Activated CD4-positive, alpha-beta T cell treated with anti-CD3 and anti-CD28 coated beads for 36 hours (primary cell): ENCODE measurements around the gene TMUB1. TPM values are rescaled to one million over a fixed set of nuclear protein-coding genes. Genes with fewer than 3 reads are reported as not detected.

Experiments
- ATAC-seq: fragments of 200-7000 bp; cut with Tn5 transposase; one replicate; pipeline ENCODE4 v1.10.0; 2021; ENCODE audit warnings: mild to moderate bottlenecking, moderate library complexity
- CTCF ChIA-PET: fragments of 350-600 bp; sonication (Branson Sonifier 250); formaldehyde crosslinking; loops from one replicate; lab custom pipeline; 2021; ENCODE audit warnings: antibody characterized with exemption; lab: Charles Lee
- POLR2A ChIA-PET: fragments of 350-600 bp; sonication (Branson Sonifier 250); formaldehyde crosslinking; loops from one replicate; lab custom pipeline; 2021; ENCODE audit warnings: antibody characterized with exemption, inconsistent platforms; lab: Charles Lee
- DNase-seq: peaks from one replicate; pipeline ENCODE4 v3.0.0-alpha.2; 2020
- H3K27ac Mint-ChIP-seq: one replicate; pipeline ENCODE4 v1.8.0; 2021; ENCODE audit warnings: mixed read lengths
- H3K27me3 Mint-ChIP-seq: one replicate; pipeline ENCODE4 v1.8.0; 2021; ENCODE audit warnings: mixed read lengths
- H3K36me3 Mint-ChIP-seq: one replicate; pipeline ENCODE4 v1.8.0; 2021; ENCODE audit warnings: low read depth, mixed read lengths
- H3K4me1 Mint-ChIP-seq: one replicate; pipeline ENCODE4 v1.8.0; 2021; ENCODE audit warnings: mixed read lengths
- H3K4me3 Mint-ChIP-seq: one replicate; pipeline ENCODE4 v1.8.0; 2021; ENCODE audit warnings: mild to moderate bottlenecking, moderate library complexity, mixed read lengths
- H3K9me3 Mint-ChIP-seq: one replicate; pipeline ENCODE4 v1.8.0; 2021; ENCODE audit warnings: low read depth, mixed read lengths
- intact Hi-C, 2 experiments: fragments of 100-400 bp; cut with DNase I in 1 of 2; cut with micrococcal nuclease in 1 of 2; formaldehyde crosslinking; loops; one replicate each; pipeline versions ENCODE4 v1.14.2 to v1.15.1; 2022 to 2024; cut with DNase I, micrococcal nuclease
- total RNA-seq, 2 experiments: library from RNA; stranded (reverse); gene quantifications; one replicate each; pipeline ENCODE4 v1.2.3, GENCODE V29; 2021

Gene TMUB1
- total RNA-seq, 2 experiments from 2014 or later: 54.0 to 67.7 TPM

DNA sequence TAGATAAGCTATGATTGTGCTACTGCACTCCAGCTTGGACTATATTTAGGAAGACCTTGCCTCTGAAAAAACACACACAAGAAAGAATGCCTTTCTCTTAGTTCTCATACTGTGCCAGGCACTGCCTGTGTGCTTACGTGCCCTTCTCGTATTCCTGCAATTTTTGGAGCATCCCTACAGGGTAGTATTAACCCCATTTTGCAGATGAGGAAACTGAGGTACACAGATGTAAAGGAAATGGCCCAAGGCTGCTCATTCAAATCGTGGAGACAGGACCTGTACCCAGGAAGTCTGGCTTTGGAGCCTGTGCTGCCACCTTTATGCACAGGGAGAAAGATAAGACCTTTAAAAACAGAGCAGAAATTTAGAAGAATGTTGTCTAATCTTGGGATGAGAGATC lies 19.7 kb upstream of the TMUB1 start:
- Mint-ChIP-seq H3K4me3 (no peak overlapping the region), H3K9me3 (no peaks in the 10 kb centered on the region), H3K36me3 (peaks cover 2% of the 10 kb centered on the region), H3K4me1 (no peaks in the 10 kb centered on the region), H3K27me3 (no peaks in the 10 kb centered on the region), H3K27ac (no peak overlapping the region)
- POLR2A ChIA-PET: no interaction called here
- DNase-seq (no peak), ATAC-seq (no peak)
- CTCF ChIA-PET: interaction anchor here (0.6 to 1.9 kb wide), 4 partner anchors 9 to 139 kb away, joined by 3 to 9 read pairs (median 4); partner anchors contain the start of gene FASTK
- intact Hi-C loops: no loop called here

GRCh38 chr7:151101621-151102396 lies 18.5 kb upstream of the TMUB1 start:
- no peaks in the 10 kb centered on the region for H3K9me3 Mint-ChIP-seq
- peaks cover 2% of the 10 kb centered on the region for H3K36me3 Mint-ChIP-seq
- H3K4me3 Mint-ChIP-seq: no peak overlapping the region
- ChIA-PET POLR2A (interaction anchor here (0.6 kb wide), 1 partner anchor 9 kb away, joined by 3 read pairs; no protein-coding TSS in a partner anchor), CTCF (interaction anchor here (0.9 to 1.9 kb wide), 3 partner anchors 10 to 43 kb away, joined by 3 to 9 read pairs (median 4); no protein-coding TSS in a partner anchor)
- no peaks in the 10 kb centered on the region for H3K4me1 Mint-ChIP-seq
- ATAC-seq (no peak), DNase-seq (no peak)
- intact Hi-C loops: no loop called here
- H3K27ac Mint-ChIP-seq: no peak overlapping the region
- no peaks in the 10 kb centered on the region for H3K27me3 Mint-ChIP-seq

DNA sequence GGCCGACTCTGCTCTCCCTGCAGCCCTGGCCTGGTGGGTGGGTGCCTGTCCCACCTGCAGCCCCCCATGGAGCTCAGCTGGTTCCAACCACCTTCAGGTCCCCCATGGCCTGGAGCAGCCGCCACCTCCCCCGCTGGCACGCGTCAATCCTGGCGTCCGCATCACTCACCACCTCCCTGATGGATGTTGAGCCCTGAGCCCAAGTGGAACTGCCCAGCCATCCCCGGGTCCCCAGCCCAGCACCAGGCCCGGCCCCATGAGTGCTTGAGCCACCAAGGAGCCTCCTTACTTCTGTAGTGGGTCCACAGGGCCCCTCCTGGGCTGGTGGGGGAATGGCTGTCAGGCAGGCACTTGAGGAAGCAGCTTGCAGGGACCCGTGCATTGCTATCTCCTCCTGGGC lies 17.6 kb upstream of the TMUB1 start:
- POLR2A ChIA-PET: interaction anchor here (0.6 kb wide), 1 partner anchor 10 kb away, joined by 3 read pairs; no protein-coding TSS in a partner anchor
- intact Hi-C loops: no loop called here
- peaks cover 2% of the 10 kb centered on the region for H3K36me3 Mint-ChIP-seq
- H3K4me1 Mint-ChIP-seq: peaks cover 3% of the 10 kb centered on the region
- CTCF ChIA-PET: interaction anchor here (0.9 to 1.8 kb wide), 3 partner anchors 16 to 44 kb away, joined by 3 to 6 read pairs (median 4); no protein-coding TSS in a partner anchor
- no peak for DNase-seq
- no peak overlapping the region for H3K4me3 Mint-ChIP-seq
- ATAC-seq: no peak
- H3K27me3 Mint-ChIP-seq: no peaks in the 10 kb centered on the region
- no peaks in the 10 kb centered on the region for H3K9me3 Mint-ChIP-seq
- H3K27ac Mint-ChIP-seq: no peak overlapping the region

- H3K4me3 Mint-ChIP-seq: no peak overlapping the region
- POLR2A ChIA-PET: no interaction called here
- no peaks in the 10 kb centered on the region for H3K27me3 Mint-ChIP-seq
- DNase-seq (no peak), ATAC-seq (no peak)
- CTCF ChIA-PET: interaction anchor here (1.8 kb wide), 1 partner anchor 24 kb away, joined by 6 read pairs; no protein-coding TSS in a partner anchor
- H3K27ac Mint-ChIP-seq: no peak overlapping the region
- peaks cover 9% of the 10 kb centered on the region for H3K4me1 Mint-ChIP-seq
- no peaks in the 10 kb centered on the region for H3K9me3 Mint-ChIP-seq
- intact Hi-C loops: loop anchor here in 1 of 2 experiments (5.0 kb wide), 1 partner anchor 322 kb away; no protein-coding TSS in a partner anchor
- peaks cover 2% of the 10 kb centered on the region for H3K36me3 Mint-ChIP-seq
These were observed 16.4 kb upstream of the TMUB1 start for GRCh38 chr7:151099486-151100211.

GRCh38 chr7:151095828-151096475 lies 12.7 kb upstream of the TMUB1 start:
- intact Hi-C loops: loop anchor here (2.0 to 5.0 kb wide), 2 partner anchors 15 to 319 kb away; no protein-coding TSS in a partner anchor
- no peak for DNase-seq
- Mint-ChIP-seq H3K27me3 (no peaks in the 10 kb centered on the region), H3K27ac (no peak overlapping the region), H3K4me3 (no peak overlapping the region), H3K4me1 (peaks cover 9% of the 10 kb centered on the region), H3K36me3 (no peaks in the 10 kb centered on the region), H3K9me3 (no peaks in the 10 kb centered on the region)
- CTCF ChIA-PET: interaction anchor here (0.7 to 1.2 kb wide), 5 partner anchors 8 to 1835 kb away, joined by 3 to 4 read pairs (median 3); no protein-coding TSS in a partner anchor
- ATAC-seq: peak; percentile 49
- POLR2A ChIA-PET: no interaction called here

DNA sequence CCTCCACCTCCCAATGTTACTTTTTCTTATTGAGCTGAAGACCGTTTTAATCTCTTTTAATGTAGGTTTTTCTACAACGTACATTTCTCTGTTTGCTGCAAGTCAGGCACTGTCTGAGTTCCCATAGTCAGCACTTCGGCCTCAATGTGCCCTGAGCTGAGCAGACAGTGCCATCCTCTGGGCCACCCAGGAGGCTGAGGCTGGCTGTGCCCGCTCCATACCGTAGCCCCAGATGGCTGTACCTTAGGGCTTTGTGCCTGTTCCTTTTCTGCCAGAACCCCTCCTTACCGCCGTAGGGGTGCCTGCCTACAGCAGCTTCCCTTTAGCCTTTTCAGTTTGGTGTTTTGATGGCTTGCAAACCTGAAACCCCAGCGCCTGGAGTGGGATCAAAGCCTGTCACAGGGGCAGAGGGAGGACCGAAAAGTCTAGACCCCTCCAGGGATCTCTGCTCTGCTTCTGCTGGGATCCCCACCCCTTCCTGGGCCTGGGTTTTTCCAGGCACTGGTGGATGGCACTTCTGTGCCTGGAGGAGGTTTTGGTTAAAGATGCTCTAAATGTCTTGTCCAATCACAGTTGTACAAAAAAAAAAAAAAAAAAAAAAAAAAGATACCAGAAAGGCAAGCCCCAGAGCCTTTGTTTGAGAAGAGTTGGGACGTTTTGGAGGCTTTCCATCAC lies 12.0 kb upstream of the TMUB1 start:
- Mint-ChIP-seq H3K9me3 (no peaks in the 10 kb centered on the region), H3K36me3 (no peaks in the 10 kb centered on the region), H3K4me3 (no peak overlapping the region), H3K27me3 (no peaks in the 10 kb centered on the region), H3K27ac (no peak overlapping the region), H3K4me1 (peaks cover 9% of the 10 kb centered on the region)
- ChIA-PET POLR2A (no interaction called here), CTCF (interaction anchor here (0.6 to 1.3 kb wide), 5 partner anchors 17 to 197 kb away, joined by 3 to 4 read pairs (median 3); no protein-coding TSS in a partner anchor)
- intact Hi-C loops: loop anchor here (2.0 to 5.0 kb wide), 2 partner anchors 16 to 318 kb away; no protein-coding TSS in a partner anchor
- DNase-seq (no peak), ATAC-seq (peak; percentile 39)

GRCh38 chr7:151094675-151095074 lies 11.4 kb upstream of the TMUB1 start:
- H3K27me3 Mint-ChIP-seq: no peaks in the 10 kb centered on the region
- no peaks in the 10 kb centered on the region for H3K9me3 Mint-ChIP-seq
- intact Hi-C loops: loop anchor here (2.0 to 5.0 kb wide), 2 partner anchors 16 to 317 kb away; no protein-coding TSS in a partner anchor
- no peak overlapping the region for H3K4me3 Mint-ChIP-seq
- ChIA-PET CTCF (interaction anchor here (0.6 to 1.9 kb wide), 6 partner anchors 12 to 196 kb away, joined by 3 to 6 read pairs (median 4); partner anchors contain the start of gene TMUB1), POLR2A (no interaction called here)
- DNase-seq: no peak
- H3K4me1 Mint-ChIP-seq: peaks cover 9% of the 10 kb centered on the region
- no peak for ATAC-seq
- no peak overlapping the region for H3K27ac Mint-ChIP-seq
- no peaks in the 10 kb centered on the region for H3K36me3 Mint-ChIP-seq

GRCh38 chr7:151093748-151094147 lies 10.5 kb upstream of the TMUB1 start:
- H3K4me3 Mint-ChIP-seq: no peak overlapping the region
- no peak for DNase-seq
- POLR2A ChIA-PET: no interaction called here

GRCh38 chr7:151091988-151092387 lies 8.7 kb upstream of the TMUB1 start:
- intact Hi-C loops: no loop called here
- no peaks in the 10 kb centered on the region for H3K27me3 Mint-ChIP-seq
- H3K36me3 Mint-ChIP-seq: no peaks in the 10 kb centered on the region
- DNase-seq (no peak), ATAC-seq (no peak)
- ChIA-PET CTCF (interaction anchor here (0.7 to 1.1 kb wide), 3 partner anchors 23 to 32 kb away, joined by 3 read pairs; no protein-coding TSS in a partner anchor), POLR2A (no interaction called here)
- no peak overlapping the region for H3K4me3 Mint-ChIP-seq
- no peaks in the 10 kb centered on the region for H3K9me3 Mint-ChIP-seq
- H3K4me1 Mint-ChIP-seq: peaks cover 24% of the 10 kb centered on the region
- H3K27ac Mint-ChIP-seq: no peak overlapping the region

More at GRCh38 chr7:151093748-151094147, 10.5 kb upstream of the TMUB1 start:
- Mint-ChIP-seq H3K4me1 (peaks cover 15% of the 10 kb centered on the region), H3K27me3 (no peaks in the 10 kb centered on the region), H3K36me3 (no peaks in the 10 kb centered on the region), H3K9me3 (no peaks in the 10 kb centered on the region), H3K27ac (no peak overlapping the region)
- CTCF ChIA-PET: interaction anchor here (0.7 to 1.9 kb wide), 9 partner anchors 9 to 195 kb away, joined by 3 to 6 read pairs (median 4); partner anchors contain the start of gene TMUB1
- intact Hi-C loops: loop anchor here in 1 of 2 experiments (2.0 kb wide), 1 partner anchor 17 kb away; no protein-coding TSS in a partner anchor
- no peak for ATAC-seq

DNA sequence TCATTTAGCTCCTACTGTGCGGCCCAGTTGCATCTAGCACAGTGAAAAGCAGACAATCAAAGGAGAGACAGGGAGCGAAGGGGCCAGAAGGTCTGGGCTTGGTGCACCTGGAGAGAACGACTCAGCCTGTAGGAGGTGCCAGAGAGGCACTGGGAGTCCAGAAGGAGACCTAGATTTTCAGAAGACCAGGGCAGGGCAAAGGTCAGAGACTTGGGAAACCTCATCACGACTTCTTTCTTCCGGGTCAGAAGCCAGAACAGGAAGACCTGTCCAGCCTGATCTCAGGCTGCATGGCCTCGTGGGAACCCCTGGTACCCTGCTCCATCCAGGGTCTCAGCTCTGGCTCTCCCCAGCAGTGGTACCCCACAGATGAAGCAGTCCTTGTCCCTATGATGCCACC lies 8.1 kb upstream of the TMUB1 start:
- Mint-ChIP-seq H3K36me3 (no peaks in the 10 kb centered on the region), H3K4me1 (peaks cover 24% of the 10 kb centered on the region), H3K27me3 (no peaks in the 10 kb centered on the region), H3K27ac (no peak overlapping the region), H3K9me3 (no peaks in the 10 kb centered on the region), H3K4me3 (no peak overlapping the region)
- ChIA-PET CTCF (interaction anchor here (0.9 to 1.1 kb wide), 3 partner anchors 15 to 25 kb away, joined by 3 read pairs; no protein-coding TSS in a partner anchor), POLR2A (no interaction called here)
- DNase-seq (peak; percentile 57), ATAC-seq (peak; percentile 29)
- intact Hi-C loops: no loop called here
